Amygdala (tissue), 56 donors: ENCODE data around the gene ZBTB40.

Source experiments
- DNase-seq, 56 donors: peaks; one replicate each; lab custom pipeline; 2025; lab: John Stamatoyannopoulos, UW

The ZBTB40 gene

GRCh38 chr1:22527555-22528296 is 76.1 kb downstream of the ZBTB40 start:
- no peak for DNase-seq

- DNase-seq: no peak
These were observed 76.8 kb downstream of the ZBTB40 start for GRCh38 chr1:22528451-22528850.

GRCh38 chr1:22529901-22530621 is 78.4 kb downstream of the ZBTB40 start:
- DNase-seq: peak in 1 of 56 donors; percentile 11

GRCh38 chr1:22530715-22531114 is 79.1 kb downstream of the ZBTB40 start:
- DNase-seq: no peak

- DNase-seq: no peak
These were observed 79.6 kb downstream of the ZBTB40 start for GRCh38 chr1:22531251-22531650.

- no peak for DNase-seq
These were observed 81.7 kb downstream of the ZBTB40 start for GRCh38 chr1:22533244-22533895.

- no peak for DNase-seq
These were observed 83.3 kb downstream of the ZBTB40 start for GRCh38 chr1:22534951-22535350.

- DNase-seq: no peak
These were observed 83.7 kb downstream of the ZBTB40 start for GRCh38 chr1:22535399-22535798.

GRCh38 chr1:22536506-22536905 is 84.9 kb downstream of the ZBTB40 start:
- no peak for DNase-seq

GRCh38 chr1:22537441-22538139 is 85.9 kb downstream of the ZBTB40 start:
- peak in 19 of 56 donors; percentile 5 to 45 (median 18) for DNase-seq

GRCh38 chr1:22539510-22540118 is 88.0 kb downstream of the ZBTB40 start:
- DNase-seq: no peak

GRCh38 chr1:22540337-22540736 is 88.7 kb downstream of the ZBTB40 start:
- no peak for DNase-seq

- DNase-seq: no peak
These were observed 91.2 kb downstream of the ZBTB40 start for GRCh38 chr1:22542886-22543285.

- no peak for DNase-seq
These were observed 92.0 kb downstream of the ZBTB40 start for GRCh38 chr1:22543679-22544078.

- no peak for DNase-seq
These were observed 93.0 kb downstream of the ZBTB40 start for GRCh38 chr1:22544606-22545005.

GRCh38 chr1:22545141-22545540 is 93.5 kb downstream of the ZBTB40 start:
- peak in 1 of 56 donors; percentile 24 for DNase-seq

GRCh38 chr1:22547186-22547817 is 95.7 kb downstream of the ZBTB40 start:
- no peak for DNase-seq

GRCh38 chr1:22547818-22548462 is 96.3 kb downstream of the ZBTB40 start:
- no peak for DNase-seq

- no peak for DNase-seq
These were observed 98.4 kb downstream of the ZBTB40 start for GRCh38 chr1:22550021-22550420.
